ENCODE results near the gene PLA2G10. TPM values are rescaled to one million over a fixed set of nuclear protein-coding genes. Genes with fewer than 3 reads are reported as not detected.

The PLA2G10 gene
- total RNA-seq, 2 donors from 2014 or later, result 0.53 to 0.64 TPM

DNA sequence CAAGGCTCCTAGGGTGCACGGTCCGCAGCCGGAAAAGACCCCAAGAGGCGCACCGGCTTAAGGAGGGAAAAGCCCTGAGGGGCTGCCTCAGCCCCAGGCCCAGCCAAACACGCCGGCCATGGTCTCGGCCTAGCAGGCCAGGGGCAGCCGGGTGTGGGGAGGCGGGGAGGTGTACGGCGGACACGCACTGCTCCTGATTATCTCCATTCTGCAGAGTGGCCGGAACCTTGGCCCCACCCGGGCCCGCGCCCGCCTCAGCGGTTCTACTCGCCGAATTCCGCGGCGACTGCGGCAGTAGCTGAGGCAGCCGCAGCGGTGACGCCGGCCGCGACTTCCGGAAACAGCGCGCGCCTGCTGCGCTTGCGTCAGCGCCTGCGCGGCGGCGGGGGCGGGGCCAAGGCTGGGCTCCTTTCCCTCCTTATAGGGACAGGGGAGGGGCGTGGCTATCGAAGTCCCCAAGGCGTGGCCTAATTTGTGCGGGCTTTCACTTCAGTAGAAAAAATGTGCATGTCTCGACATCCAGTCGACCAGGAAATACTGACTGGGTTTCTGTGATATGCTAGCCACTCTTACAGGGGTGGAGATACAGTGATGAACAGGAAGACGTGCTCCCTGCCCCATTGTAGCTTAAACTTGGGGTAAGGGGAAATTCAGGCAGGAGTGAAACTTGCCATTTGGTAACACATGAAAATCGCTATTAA is 64.0 kb downstream of the PLA2G10 start, which contains the start of gene PARN:
Gene PARN (minus strand): TSS at position 342 of the 701 bp plus-strand sequence. CDS start 135 bp downstream, at position 207.
- H3K4me3 Mint-ChIP-seq, result peak within 1 kb of the TSS; percentile 83
- TF ChIP-seq, protein P1, sequence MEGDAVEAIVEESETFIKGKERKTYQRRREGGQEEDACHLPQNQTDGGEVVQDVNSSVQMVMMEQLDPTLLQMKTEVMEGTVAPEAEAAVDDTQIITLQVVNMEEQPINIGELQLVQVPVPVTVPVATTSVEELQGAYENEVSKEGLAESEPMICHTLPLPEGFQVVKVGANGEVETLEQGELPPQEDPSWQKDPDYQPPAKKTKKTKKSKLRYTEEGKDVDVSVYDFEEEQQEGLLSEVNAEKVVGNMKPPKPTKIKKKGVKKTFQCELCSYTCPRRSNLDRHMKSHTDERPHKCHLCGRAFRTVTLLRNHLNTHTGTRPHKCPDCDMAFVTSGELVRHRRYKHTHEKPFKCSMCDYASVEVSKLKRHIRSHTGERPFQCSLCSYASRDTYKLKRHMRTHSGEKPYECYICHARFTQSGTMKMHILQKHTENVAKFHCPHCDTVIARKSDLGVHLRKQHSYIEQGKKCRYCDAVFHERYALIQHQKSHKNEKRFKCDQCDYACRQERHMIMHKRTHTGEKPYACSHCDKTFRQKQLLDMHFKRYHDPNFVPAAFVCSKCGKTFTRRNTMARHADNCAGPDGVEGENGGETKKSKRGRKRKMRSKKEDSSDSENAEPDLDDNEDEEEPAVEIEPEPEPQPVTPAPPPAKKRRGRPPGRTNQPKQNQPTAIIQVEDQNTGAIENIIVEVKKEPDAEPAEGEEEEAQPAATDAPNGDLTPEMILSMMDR (conservative IDR thresholded peaks at IDR 0.05), result no peak
- no peaks in the 10 kb centered on the region for H3K27me3 Mint-ChIP-seq (ENCODE audit: insufficient read depth)
- 3 to 5% methylated on average over 25 to 51 of the region's 51 CpGs for WGBS, 2 experiments (ENCODE audit: insufficient coverage in 1 of 2, insufficient read length in 1 of 2)
- DNase-seq, result peak; percentile 98
- Histone ChIP-seq H3K36me3 (ENCODE audit: control insufficient read depth, insufficient read depth, low read length) (peaks cover 42% of the 10 kb centered on the region), H3K27me3 (ENCODE audit: control insufficient read depth, insufficient read depth, low read length, poor library complexity, severe bottlenecking) (no peaks in the 10 kb centered on the region), H3K4me1 (ENCODE audit: control insufficient read depth, insufficient read depth, low read length) (peaks cover 5% of the 10 kb centered on the region), H3K9ac (ENCODE audit: extremely low read depth, low read length, poor library complexity, severe bottlenecking) (peak within 1 kb of the TSS; percentile 95), H3K27ac (ENCODE audit: low read depth, low read length) (peak within 1 kb of the TSS; percentile 88), H3K4me3 (ENCODE audit: low read length) (peak within 1 kb of the TSS; percentile 95), H3K9me3 (ENCODE audit: control insufficient read depth, low read length) (no peaks in the 10 kb centered on the region)
- H3K27ac Mint-ChIP-seq, result peak within 1 kb of the TSS; percentile 98
- peaks cover 30% of the 10 kb centered on the region for H3K36me3 Mint-ChIP-seq (ENCODE audit: low read depth)
- peaks cover 22% of the 10 kb centered on the region for H3K4me1 Mint-ChIP-seq
- no peaks in the 10 kb centered on the region for H3K9me3 Mint-ChIP-seq

DNA sequence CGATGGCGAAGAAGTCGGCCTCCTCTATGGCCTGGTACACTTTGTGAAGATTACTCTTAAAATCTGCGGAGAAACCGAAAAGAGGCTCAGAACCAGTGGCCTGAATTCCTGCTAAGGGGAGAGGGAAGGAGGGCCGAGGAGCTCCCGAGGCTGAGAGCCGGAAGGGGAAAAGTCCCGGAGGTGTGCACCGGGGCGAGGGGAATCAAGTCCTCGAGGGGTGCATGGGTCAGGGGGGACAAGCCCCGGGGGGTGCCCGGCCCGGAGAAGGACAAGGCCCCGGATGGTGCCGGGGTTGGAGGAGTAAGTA is 64.5 kb downstream of the PLA2G10 start:
- H3K4me1 Mint-ChIP-seq, result peaks cover 18% of the 10 kb centered on the region
- peaks cover 35% of the 10 kb centered on the region for H3K36me3 Mint-ChIP-seq (ENCODE audit: low read depth)
- Histone ChIP-seq H3K4me1 (ENCODE audit: control insufficient read depth, insufficient read depth, low read length) (peaks cover 5% of the 10 kb centered on the region), H3K9ac (ENCODE audit: extremely low read depth, low read length, poor library complexity, severe bottlenecking) (peak overlapping the region; percentile 95), H3K9me3 (ENCODE audit: control insufficient read depth, low read length) (no peaks in the 10 kb centered on the region), H3K4me3 (ENCODE audit: low read length) (peak overlapping the region; percentile 95), H3K27ac (ENCODE audit: low read depth, low read length) (peak overlapping the region; percentile 88), H3K27me3 (ENCODE audit: control insufficient read depth, insufficient read depth, low read length, poor library complexity, severe bottlenecking) (no peaks in the 10 kb centered on the region), H3K36me3 (ENCODE audit: control insufficient read depth, insufficient read depth, low read length) (peaks cover 43% of the 10 kb centered on the region)
- DNase-seq, result no peak
- H3K27me3 Mint-ChIP-seq (ENCODE audit: insufficient read depth), result no peaks in the 10 kb centered on the region
- 3 to 8% methylated on average over 7 to 17 of the region's 17 CpGs for WGBS, 2 experiments (ENCODE audit: insufficient coverage in 1 of 2, insufficient read length in 1 of 2)
- no peaks in the 10 kb centered on the region for H3K9me3 Mint-ChIP-seq
- peak overlapping the region; percentile 83 for H3K4me3 Mint-ChIP-seq
- TF ChIP-seq, protein P1 (conservative IDR thresholded peaks at IDR 0.05), result no peak
- peak overlapping the region; percentile 98 for H3K27ac Mint-ChIP-seq

DNA sequence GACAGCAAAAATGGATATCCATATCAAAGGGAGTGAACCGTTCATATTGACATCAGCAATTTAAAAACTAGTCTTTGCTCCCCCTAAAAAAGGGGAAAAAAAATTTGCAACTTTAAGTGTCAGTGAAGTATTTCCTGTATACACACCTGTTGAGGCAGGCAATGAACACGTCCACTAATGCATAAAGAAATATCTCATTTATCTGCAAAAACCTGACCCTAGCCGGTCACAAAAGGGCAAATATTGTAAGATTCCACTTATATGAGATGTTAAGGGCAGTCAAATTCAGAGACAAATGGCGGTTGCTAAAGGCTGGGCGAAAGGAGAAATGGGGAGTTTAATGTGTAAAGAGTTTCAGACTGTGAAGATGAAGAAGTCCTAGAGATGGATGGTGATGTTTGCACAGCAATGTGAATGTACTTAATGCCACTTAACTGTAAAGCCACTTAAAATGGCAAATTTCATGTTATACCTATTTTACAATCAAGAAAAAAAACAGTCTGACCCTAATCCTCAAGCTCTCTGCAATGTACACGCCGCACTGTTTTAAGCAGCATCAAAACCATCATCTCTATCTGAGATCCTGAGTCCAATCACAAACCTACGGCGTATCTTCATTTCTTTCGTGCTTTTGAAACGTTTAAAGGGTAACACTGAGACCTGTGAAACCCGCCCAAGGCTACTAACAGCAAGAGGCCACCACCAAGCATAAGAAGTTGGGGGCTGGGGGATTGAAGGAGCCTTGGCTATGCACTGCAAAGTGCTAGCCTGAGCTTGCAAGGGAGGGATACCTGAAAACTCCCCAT is 65.1 kb downstream of the PLA2G10 start:
- Mint-ChIP-seq H3K27ac (peak overlapping the region; percentile 98), H3K36me3 (ENCODE audit: low read depth) (peaks cover 36% of the 10 kb centered on the region), H3K4me1 (peaks cover 14% of the 10 kb centered on the region), H3K9me3 (no peaks in the 10 kb centered on the region), H3K4me3 (peak overlapping the region; percentile 83), H3K27me3 (ENCODE audit: insufficient read depth) (no peaks in the 10 kb centered on the region)
- Histone ChIP-seq H3K4me1 (ENCODE audit: control insufficient read depth, insufficient read depth, low read length) (no peaks in the 10 kb centered on the region), H3K9ac (ENCODE audit: extremely low read depth, low read length, poor library complexity, severe bottlenecking) (peak overlapping the region; percentile 95), H3K27me3 (ENCODE audit: control insufficient read depth, insufficient read depth, low read length, poor library complexity, severe bottlenecking) (no peaks in the 10 kb centered on the region), H3K36me3 (ENCODE audit: control insufficient read depth, insufficient read depth, low read length) (peaks cover 45% of the 10 kb centered on the region), H3K4me3 (ENCODE audit: low read length) (peak overlapping the region; percentile 95), H3K9me3 (ENCODE audit: control insufficient read depth, low read length) (no peaks in the 10 kb centered on the region), H3K27ac (ENCODE audit: low read depth, low read length) (peak overlapping the region; percentile 88)
- no peak for DNase-seq
- TF ChIP-seq, protein P1 (conservative IDR thresholded peaks at IDR 0.05), result no peak
- WGBS, 2 experiments (ENCODE audit: insufficient coverage in 1 of 2, insufficient read length in 1 of 2), result 60 to 95% methylated on average over 7 to 12 of the region's 12 CpGs

All from endodermal cell (in vitro differentiated cells).